Smooth muscle cell (in vitro differentiated cells): Measurements from ENCODE around the gene CARD9. TPM values are rescaled to one million over a fixed set of nuclear protein-coding genes. Genes with fewer than 3 reads are reported as not detected.

Experiments used
- DNase-seq: peaks from one replicate; lab custom pipeline; 2025; ENCODE audit not compliant: unreplicated experiment; lab: John Stamatoyannopoulos, UW
- H2AFZ ChIP-seq: fragments of 200-600 bp; sonication (generic); 2 replicates; pipeline ENCODE4 v1.6.0; 2016; ENCODE audit warnings: antibody characterized with exemption, low read depth, mild to moderate bottlenecking
- H3F3A ChIP-seq: fragments of 200-600 bp; sonication (generic); 2 replicates; pipeline ENCODE4 v1.6.0; 2017; ENCODE audit warnings: antibody characterized with exemption, low read depth
- H3K27ac ChIP-seq: fragments of 200-600 bp; sonication (generic); 2 replicates; pipeline ENCODE4 v1.5.1; 2016; ENCODE audit warnings: low read depth, mild to moderate bottlenecking
- H3K27me3 ChIP-seq: fragments of 200-600 bp; sonication (generic); 2 replicates; pipeline ENCODE4 v1.6.1; 2016; ENCODE audit warnings: low read depth, mild to moderate bottlenecking
- H3K36me3 ChIP-seq: fragments of 200-600 bp; sonication (generic); 2 replicates; pipeline ENCODE4 v1.5.1; 2016; ENCODE audit warnings: low read depth
- H3K4me1 ChIP-seq: fragments of 200-600 bp; sonication (generic); 2 replicates; pipeline ENCODE4 v1.5.1; 2016; ENCODE audit warnings: low read depth
- H3K4me2 ChIP-seq: fragments of 200-600 bp; sonication (generic); 2 replicates; pipeline ENCODE4 v1.6.0; 2016; ENCODE audit warnings: mild to moderate bottlenecking
- H3K4me3 ChIP-seq: fragments of 200-600 bp; sonication (generic); 2 replicates; pipeline ENCODE4 v1.5.1; 2016; ENCODE audit warnings: mild to moderate bottlenecking
- H3K79me2 ChIP-seq: fragments of 200-600 bp; sonication (generic); 2 replicates; pipeline ENCODE4 v1.6.0; 2016; ENCODE audit warnings: low read depth, mild to moderate bottlenecking
- H3K9ac ChIP-seq: fragments of 200-600 bp; sonication (generic); 2 replicates; pipeline ENCODE4 v1.6.0; 2016; ENCODE audit warnings: low read depth
- H3K9me3 ChIP-seq: fragments of 200-600 bp; sonication (generic); replicated peaks from 2 replicates; pipeline ENCODE4 v1.5.1; 2016; ENCODE audit warnings: low read depth
- H4K20me1 ChIP-seq: fragments of 200-600 bp; sonication (generic); 2 replicates; pipeline ENCODE4 v1.6.0; 2016; ENCODE audit warnings: low read depth
- CTCF ChIP-seq: fragments of 200-600 bp; sonication (generic); IDR thresholded peaks from 2 replicates; pipeline ENCODE4 v1.5.1; 2017; ENCODE audit warnings: borderline replicate concordance, mild to moderate bottlenecking, antibody characterized with exemption; ENCODE audit not compliant: insufficient read depth, poor library complexity, severe bottlenecking
- WGBS: methylation state at CpG from one replicate; pipeline ENCODE4 v1.1.7; 2016; ENCODE audit warnings: low lambda C conversion rate; 5-methylcytosine and 5-hydroxymethylcytosine counted together
- polyA plus RNA-seq: library from polyadenylated mRNA; unstranded; fragments of >200 nt; fragmentation: Nextera tagmentation; extraction: Ambion mirVana; gene quantifications from 2 replicates; pipeline ENCODE4 v1.2.1, GENCODE V29; 2016
- total RNA-seq: library from RNA; depleted of rRNA; stranded (reverse); fragments of >200 nt; gene quantifications from 2 replicates; pipeline ENCODE4 v1.2.3, GENCODE V29; 2014

The CARD9 gene
- total and polyA plus RNA-seq, 2 experiments from 2014 or later: 1.2 to 1.9 TPM

GRCh38 chr9:136367296-136368145, 5.9 kb downstream of the CARD9 start:
- no peak overlapping the region for H3K4me2 ChIP-seq
- H2AFZ ChIP-seq: no peak overlapping the region
- 95% methylated on average over 40 of the region's 45 CpGs for WGBS
- no peak overlapping the region for H3K9ac ChIP-seq
- H3K9me3 ChIP-seq: no peaks in the 10 kb centered on the region
- peaks cover 7% of the 10 kb centered on the region for H4K20me1 ChIP-seq
- H3K27me3 ChIP-seq: no peaks in the 10 kb centered on the region
- H3K27ac ChIP-seq: no peak overlapping the region
- H3K4me3 ChIP-seq: no peak overlapping the region
- H3K36me3 ChIP-seq: no peaks in the 10 kb centered on the region
- no peaks in the 10 kb centered on the region for H3K79me2 ChIP-seq
- H3K4me1 ChIP-seq: peaks cover 4% of the 10 kb centered on the region
- no peaks in the 10 kb centered on the region for H3F3A ChIP-seq
- DNase-seq: no peak
- TF ChIP-seq CTCF: no peak

GRCh38 chr9:136366826-136367225, 6.6 kb downstream of the CARD9 start:
- H3K4me3 ChIP-seq: no peak overlapping the region
- no peak overlapping the region for H3K27ac ChIP-seq
- H3K79me2 ChIP-seq: no peaks in the 10 kb centered on the region
- H2AFZ ChIP-seq: no peak overlapping the region
- no peaks in the 10 kb centered on the region for H3K4me1 ChIP-seq
- TF ChIP-seq CTCF: no peak
- 96% methylated on average over 7 of the region's 9 CpGs for WGBS
- DNase-seq: no peak
- H3K9me3 ChIP-seq: no peaks in the 10 kb centered on the region
- H3K4me2 ChIP-seq: no peak overlapping the region
- no peak overlapping the region for H3K9ac ChIP-seq
- no peaks in the 10 kb centered on the region for H3F3A ChIP-seq
- peaks cover 7% of the 10 kb centered on the region for H4K20me1 ChIP-seq
- no peaks in the 10 kb centered on the region for H3K36me3 ChIP-seq
- no peaks in the 10 kb centered on the region for H3K27me3 ChIP-seq

- H3K9me3 ChIP-seq: no peaks in the 10 kb centered on the region
These were observed 7.7 kb downstream of the CARD9 start for GRCh38 chr9:136365775-136366222.

More at GRCh38 chr9:136365775-136366222, 7.7 kb downstream of the CARD9 start:
- Histone ChIP-seq H3K27me3 (no peaks in the 10 kb centered on the region), H3K4me2 (no peak overlapping the region), H3K36me3 (no peaks in the 10 kb centered on the region), H3F3A (no peaks in the 10 kb centered on the region), H3K9ac (no peak overlapping the region), H2AFZ (no peak overlapping the region), H3K4me3 (no peak overlapping the region), H3K79me2 (no peaks in the 10 kb centered on the region), H3K4me1 (no peaks in the 10 kb centered on the region), H4K20me1 (peaks cover 7% of the 10 kb centered on the region), H3K27ac (no peak overlapping the region)
- WGBS: 93% methylated on average over 8 of the region's 9 CpGs
- TF ChIP-seq CTCF: no peak
- no peak for DNase-seq
